Hematopoietic multipotent progenitor cell treated with erythropoietin and hydrocortisone succinate and interleukin-3 and kit ligand, for 17 days (in vitro differentiated cells): ENCODE results near the gene OR4D10.

Experiments
- DNase-seq: peaks from one replicate; pipeline ENCODE4 v3.0.0-alpha.2; 2015; ENCODE audit warnings: low spot score

Gene OR4D10

DNA sequence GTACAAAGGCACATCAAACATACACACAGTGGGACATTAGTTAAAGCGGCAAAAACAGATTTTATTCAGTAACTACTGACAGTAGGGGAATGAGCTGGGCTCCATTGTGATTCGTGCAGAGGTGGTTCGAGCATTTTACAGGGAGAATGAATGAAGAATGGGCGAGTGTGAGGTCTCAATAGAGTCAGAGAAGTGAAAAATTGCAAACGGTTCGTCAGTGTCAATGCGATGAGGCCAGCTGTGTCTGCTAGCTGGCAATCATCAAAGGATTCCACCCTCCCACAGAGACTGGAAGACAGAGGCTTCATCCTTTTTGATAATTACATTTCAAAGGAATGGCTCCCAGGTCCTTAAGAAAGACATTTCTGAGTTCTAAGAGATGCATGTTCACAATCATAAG lies 55.6 kb downstream of the OR4D10 start:
- DNase-seq = no peak
